HG02970 (cell line): ENCODE data around the gene SSH3.
A peak's percentile ranks its signal among the peaks of the same experiment; 100 is the strongest.

ENCODE experiments used
- ATAC-seq: cut with Tn5 transposase; IDR thresholded peaks from one replicate; pipeline ENCODE4 v1.9.1; 2021; ENCODE audit warnings: mild to moderate bottlenecking, moderate library complexity, moderate number of reproducible peaks; ENCODE audit not compliant: unreplicated experiment, low FRiP score

Gene SSH3

DNA sequence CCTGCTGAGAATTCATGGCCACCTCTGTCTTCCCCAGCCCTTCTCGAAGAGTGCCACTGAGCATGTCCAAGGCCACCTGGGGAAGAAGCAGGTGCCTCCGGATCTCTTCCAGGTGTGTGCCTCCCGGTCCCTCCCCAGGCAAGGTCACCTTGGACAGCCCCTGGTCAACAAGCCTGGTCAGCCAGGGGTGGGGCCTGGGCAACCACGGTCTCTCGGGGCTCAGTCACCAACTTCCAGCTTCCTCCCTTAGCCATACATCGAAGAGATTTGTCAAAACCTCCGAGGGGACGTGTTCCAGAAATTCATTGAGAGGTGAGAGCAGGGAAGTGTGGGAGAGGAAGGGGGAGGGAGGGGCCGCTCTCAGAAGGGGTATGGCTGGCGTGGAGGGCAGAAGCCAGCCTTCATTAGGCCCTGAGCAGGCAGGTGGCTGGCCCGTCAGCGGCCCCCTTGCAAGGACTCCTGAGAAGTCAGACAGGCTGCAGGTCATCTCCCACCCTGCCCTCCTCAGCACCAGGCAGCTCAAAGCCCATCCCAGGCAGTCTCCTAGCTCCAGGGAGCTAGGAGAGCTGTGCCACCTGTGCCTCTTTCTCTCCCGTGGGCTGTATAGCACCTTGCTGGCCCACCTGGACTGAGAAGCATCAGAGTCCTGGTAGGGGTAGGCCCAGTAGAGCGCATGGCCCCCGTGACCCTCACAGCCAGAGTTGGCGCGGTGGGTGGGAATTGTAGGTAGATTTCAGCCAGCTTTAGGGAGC, 23.6 kb upstream of the SSH3 start:
- ATAC-seq: no peak

DNA sequence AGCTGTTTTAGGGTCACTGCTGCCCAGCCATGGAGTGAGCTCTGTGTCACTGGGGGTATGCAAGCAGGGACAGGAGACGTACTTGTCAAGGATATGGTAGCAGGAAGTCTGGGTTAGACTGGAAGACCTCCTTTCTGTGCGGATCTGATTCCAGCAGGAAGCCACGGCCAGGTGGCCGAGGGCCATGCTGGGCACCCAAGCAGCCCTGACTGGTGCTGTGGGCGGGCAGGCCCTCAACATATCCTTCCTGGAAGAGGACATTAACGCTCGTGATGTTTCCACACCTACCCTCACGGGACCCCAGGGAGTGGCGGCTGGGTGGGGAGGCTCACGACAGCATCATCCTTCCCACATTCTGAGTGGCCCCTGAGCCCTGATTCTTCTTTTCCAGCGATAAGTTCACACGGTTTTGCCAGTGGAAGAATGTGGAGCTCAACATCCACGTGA, 23.0 kb upstream of the SSH3 start:
- no peak for ATAC-seq

- ATAC-seq: no peak
These were observed 22.4 kb upstream of the SSH3 start for GRCh38 chr11:67280788-67281551.

DNA sequence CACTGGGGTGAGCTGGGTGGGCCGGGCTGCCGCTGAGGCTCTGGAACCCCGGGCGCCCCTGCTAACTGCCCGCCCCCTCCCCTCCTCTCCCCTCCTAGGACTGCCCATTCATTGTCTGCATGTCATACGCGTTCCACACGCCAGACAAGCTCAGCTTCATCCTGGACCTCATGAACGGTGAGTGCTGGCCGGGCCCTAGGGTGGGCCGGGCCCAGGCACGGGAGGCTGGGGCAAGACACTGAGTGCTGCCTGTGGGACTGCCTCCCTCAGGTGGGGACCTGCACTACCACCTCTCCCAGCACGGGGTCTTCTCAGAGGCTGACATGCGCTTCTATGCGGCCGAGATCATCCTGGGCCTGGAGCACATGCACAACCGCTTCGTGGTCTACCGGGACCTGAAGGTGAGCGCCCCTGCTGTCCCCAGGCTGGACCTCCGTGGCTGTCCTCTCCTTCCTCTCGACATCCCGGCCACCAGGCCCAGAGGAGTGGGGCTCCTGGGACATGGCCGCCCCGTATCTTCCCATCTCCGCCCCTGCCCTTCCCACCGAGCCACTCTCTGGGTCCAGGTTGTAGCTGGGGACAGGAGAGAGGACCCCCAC, 21.7 kb upstream of the SSH3 start:
- no peak for ATAC-seq

- no peak for ATAC-seq
These were observed 21.0 kb upstream of the SSH3 start for GRCh38 chr11:67282155-67282875.

DNA sequence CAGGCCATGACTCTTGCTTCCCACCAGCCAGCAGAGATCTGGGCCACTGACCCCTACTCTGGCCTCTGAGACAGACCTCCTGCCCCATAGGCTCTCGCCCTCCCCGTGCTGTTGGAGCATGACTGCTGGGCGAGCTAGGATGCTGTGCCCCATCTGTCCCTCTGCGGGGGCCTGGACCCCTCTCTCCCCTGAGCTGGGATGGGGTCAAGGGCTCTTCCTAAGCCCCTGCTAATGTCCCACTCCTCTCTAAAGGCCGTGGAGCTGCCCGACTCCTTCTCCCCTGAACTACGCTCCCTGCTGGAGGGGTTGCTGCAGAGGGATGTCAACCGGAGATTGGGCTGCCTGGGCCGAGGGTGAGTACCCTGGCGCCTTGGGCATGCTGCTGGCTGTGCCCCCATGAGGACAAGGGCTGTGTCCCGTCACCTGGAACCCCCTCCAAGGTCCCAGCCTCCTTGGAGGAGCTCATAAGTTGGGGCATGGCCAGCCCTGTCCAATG, 20.4 kb upstream of the SSH3 start:
- ATAC-seq: no peak

DNA sequence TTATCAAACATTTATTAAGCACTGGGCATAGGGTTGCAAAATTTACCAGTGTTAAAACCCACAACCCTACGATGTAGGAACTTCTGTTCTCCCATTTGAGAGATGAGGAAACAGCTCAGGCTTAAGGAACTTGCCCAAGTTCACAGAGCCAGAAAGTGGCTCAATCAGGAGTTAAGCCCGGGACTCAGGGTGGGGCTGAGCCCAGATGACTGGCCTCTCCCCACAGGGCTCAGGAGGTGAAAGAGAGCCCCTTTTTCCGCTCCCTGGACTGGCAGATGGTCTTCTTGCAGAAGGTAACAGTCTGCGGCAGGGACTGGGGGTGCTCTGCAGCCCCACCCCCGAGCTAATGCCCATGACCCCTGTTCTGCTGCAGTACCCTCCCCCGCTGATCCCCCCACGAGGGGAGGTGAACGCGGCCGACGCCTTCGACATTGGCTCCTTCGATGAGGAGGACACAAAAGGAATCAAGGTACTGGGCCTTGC, 19.8 kb upstream of the SSH3 start:
- ATAC-seq: no peak

DNA sequence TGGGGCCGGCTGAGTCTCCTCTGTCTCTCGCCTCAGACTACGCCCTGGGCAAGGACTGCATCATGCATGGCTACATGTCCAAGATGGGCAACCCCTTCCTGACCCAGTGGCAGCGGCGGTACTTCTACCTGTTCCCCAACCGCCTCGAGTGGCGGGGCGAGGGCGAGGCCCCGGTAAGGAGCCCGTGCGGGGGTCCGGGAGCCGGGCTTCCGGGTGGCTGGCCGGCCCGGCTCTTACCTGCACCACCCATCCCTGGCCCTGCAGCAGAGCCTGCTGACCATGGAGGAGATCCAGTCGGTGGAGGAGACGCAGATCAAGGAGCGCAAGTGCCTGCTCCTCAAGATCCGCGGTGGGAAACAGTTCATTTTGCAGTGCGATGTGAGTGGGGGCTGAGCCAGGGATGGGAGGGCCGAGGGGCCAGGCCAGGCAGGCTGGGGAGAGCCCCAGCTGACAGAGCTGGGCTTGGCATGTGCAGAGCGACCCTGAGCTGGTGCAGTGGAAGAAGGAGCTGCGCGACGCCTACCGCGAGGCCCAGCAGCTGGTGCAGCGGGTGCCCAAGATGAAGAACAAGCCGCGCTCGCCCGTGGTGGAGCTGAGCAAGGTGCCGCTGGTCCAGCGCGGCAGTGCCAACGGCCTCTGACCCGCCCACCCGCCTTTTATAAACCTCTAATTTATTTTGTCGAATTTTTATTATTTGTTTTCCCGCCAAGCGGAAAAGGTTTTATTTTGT, 18.4 kb upstream of the SSH3 start:
- no peak for ATAC-seq

- no peak for ATAC-seq
These were observed 17.5 kb upstream of the SSH3 start for GRCh38 chr11:67285541-67286498.

DNA sequence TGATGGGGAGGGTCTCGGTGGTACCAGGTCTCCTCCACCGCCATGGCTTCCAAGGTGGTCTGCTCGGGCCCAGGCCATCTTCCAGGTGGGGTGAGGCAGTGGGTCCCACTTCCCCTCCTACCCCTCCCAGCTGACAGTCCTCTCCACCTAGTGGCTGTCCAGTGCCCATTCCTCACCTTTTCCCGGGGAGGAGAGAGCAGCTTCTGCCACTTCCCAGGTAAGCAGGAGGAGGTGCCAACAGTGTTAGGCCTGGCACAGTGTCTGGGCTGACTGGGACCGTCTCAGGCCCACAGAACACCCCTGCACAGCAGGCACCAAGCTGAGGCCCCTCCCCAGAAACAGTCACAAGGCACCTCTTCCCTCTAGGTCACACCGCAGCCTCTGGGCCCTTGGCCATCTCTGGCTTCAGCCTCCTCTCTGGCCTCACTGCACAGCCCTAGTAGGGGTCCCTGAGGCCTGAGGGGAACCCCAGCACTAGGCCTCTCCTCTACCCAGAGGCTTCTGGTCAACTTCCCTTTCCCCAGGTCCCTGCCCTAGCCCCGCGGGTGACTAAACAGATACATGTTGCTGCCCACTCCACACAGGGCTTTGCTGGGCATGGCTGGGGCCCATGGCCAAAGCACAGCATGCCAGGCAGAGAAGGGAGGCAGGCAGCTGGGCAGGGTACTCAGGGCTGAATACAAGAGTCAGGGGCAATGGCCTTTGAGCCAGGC, 16.6 kb upstream of the SSH3 start:
- no peak for ATAC-seq

DNA sequence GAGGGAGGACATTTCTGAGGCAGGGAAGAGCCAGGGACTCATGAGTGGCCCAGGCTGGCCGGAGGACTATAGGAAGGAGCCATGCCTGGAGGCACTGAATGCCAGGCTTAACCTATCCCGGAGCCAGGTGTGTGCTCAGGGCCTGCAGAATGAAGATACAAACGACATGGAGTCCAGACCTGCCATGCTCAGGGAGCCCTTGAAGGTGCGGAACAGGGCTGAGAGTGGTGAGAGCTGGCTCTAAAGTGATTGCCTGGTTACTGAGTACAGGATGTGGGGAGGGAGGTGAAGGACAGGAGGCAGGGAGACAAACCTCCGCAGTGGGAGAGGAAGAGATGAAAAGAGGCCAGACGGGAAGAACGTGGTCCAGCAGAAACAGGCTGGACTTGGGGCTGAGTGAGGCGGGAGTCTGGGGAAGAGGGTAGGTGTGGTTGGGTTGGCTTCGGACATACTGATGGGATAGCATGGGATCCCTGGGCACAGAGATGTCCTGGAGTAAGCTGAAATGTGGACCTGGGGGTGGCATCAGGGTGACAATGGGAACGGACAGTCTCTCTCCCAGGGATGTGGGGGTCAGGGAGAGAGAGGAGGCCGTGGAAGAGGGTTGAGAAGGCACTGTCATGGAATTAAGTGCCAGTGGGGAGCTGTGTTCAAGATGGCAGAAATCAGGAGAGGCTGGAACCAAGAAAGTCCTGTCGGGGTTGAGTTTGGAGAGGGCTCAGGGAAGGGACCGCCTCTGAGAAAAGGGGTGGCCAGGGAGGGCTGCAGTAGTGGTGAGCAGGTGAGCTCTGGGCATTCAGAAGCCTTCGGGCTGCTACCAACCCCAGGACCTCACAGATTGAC, 15.8 kb upstream of the SSH3 start:
- ATAC-seq: no peak

GRCh38 chr11:67288198-67288451, 15.2 kb upstream of the SSH3 start:
- no peak for ATAC-seq

- peak; percentile 60 for ATAC-seq
These were observed 14.7 kb upstream of the SSH3 start for GRCh38 chr11:67288452-67289225.

DNA sequence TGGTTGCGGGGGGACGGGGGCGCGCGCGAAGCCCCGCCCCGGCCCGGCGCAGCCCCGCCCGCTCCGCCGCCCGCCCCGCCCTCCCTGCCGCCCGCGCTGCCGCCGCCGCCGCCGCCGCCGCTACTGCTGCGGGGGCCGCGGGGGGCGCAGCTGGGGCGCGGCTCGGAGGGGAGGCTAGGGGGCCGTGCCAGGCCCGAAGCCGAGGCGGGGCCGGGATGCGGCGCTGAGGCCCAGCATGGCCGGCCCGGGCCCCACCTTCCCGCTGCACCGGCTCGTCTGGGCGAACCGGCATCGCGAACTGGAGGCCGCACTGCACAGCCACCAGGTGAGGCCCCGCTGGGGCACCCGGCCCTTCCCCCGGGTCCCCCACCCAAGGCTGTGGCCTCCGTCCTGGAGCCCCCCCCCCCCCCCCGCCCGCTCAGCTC, 14.1 kb upstream of the SSH3 start, which contains the start of gene ANKRD13D:
Gene ANKRD13D, plus strand, starts transcription at position 78 of the 425 bp plus-strand sequence. Its CDS starts 158 bp downstream, at position 236.
- peak; percentile 41 for ATAC-seq

DNA sequence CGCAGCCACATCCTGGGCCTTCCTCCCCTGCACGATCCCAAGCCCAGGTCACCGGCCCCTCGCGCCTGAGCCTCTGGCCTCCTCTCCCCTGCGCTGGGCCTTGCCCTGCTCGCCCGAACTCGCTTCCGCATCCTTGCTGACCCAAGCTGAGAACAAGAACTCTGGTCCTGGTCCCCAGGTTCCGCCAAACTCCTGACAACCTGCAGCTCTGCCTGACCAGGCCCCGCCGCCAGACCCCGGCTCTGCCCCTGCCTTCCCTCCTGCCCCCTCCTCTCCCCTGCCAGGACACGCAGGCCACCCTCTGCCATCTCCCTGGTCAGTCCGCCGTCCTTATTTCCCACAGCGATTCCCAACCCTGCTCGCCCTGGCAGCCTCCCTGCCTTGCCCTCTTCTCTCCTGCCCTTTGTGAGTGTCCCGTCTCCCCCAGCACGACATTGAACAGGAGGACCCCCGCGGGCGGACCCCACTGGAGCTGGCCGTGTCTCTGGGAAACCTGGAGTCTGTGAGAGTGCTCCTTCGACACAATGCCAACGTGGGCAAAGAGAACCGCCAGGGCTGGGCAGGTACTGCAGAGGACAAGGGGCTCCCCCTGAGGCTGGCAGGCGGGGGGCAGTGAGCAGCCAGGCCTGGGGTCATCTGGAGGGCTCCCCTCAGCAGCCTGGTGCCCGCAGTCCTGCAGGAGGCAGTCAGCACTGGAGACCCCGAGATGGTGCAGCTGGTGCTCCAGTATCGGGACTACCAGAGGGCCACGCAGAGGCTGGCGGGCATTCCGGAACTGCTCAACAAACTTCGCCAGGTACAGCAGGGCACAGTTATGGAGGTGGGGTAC, 13.5 kb upstream of the SSH3 start:
- no peak for ATAC-seq

- no peak for ATAC-seq
These were observed 12.5 kb upstream of the SSH3 start for GRCh38 chr11:67290801-67291200.
